GM19463 (cell line): ENCODE results near the gene DNAH8.

Experiments
- ATAC-seq: cut with Tn5 transposase; IDR thresholded peaks from one replicate; pipeline ENCODE4 v1.9.1; 2021; ENCODE audit warnings: mild to moderate bottlenecking, moderate library complexity; ENCODE audit not compliant: unreplicated experiment

Gene DNAH8

DNA sequence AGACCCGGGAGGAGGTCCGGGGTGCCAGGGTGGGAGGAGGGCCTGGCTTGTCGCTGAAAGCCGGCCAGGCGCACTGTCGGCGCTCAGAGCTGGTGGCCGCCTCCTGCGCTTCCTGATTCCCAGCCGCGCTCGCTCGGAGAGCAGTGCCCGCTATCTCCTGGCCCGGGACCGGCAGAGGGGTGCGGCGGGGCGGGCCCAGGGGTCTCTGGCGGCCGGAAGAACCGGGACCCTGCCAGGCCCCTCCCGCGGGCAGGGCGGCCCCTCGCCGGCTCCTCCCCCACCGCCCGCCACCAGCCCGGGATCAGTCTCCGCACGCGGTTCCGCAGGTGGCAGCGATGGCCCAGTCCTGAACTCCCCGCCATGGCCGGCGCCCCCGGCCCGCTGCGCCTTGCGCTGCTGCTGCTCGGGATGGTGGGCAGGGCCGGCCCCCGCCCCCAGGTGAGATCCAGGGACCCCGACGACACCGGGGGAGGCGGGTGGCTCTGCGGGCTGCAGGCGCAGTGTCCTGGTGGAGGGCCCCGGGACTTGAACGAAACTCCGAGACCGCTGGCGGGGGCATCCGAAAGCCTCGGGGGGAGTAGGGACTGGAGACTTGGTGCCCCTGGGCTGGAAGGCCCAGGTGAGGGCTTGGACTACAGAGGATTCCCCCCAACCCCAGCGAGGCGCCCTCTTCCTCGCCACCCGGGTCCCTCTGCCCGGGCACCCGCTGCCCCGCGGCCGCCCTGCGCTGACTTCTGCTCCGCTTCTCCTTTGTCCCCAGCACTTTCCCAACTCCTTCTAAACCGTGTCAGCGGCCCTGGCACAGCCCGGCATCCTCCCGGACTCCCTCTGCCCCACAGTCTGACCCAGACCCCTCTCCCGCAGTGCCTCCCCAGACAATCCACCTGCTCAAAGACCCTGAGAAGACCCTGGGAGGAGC lies 333.6 kb downstream of the DNAH8 start, which contains the start of gene GLP1R:
Gene GLP1R (plus strand): TSS at position 301 of the 919 bp plus-strand sequence. CDS start 60 bp downstream, at position 361.
- ATAC-seq, result no peak

DNA sequence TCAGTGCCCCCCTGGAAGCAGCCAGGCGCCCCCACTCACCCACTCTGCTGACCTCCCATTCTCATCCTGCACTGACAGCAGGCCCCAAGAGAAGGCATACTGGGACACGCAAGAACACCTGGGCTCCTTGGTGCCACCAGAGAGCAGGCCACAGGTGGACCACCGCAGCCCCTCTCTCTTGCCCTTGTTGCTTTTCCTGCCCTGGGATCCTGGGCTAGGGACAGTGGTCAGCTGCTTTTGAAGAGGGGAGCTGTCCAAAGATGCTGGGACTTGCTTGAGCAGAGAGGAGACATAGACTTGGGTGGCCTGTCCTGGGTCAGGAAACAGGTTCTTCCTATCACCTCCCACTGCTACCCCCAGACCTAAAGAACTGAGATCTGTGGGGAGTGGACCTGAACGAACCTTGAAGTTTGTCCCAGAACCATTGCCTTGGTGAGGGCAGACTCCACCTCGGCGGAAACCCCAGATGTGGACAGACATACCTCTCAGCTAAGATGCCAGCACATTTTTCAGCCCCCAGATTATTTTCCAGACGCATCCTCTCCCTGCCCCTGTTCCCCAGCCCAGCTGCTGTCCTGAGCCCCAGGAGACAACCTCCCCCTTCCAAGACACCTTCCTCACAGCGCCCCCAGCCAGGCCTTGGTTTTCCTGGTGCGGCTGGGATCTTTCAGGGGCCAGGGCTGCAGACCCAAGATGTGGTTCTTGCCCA lies 334.6 kb downstream of the DNAH8 start:
- no peak for ATAC-seq

DNA sequence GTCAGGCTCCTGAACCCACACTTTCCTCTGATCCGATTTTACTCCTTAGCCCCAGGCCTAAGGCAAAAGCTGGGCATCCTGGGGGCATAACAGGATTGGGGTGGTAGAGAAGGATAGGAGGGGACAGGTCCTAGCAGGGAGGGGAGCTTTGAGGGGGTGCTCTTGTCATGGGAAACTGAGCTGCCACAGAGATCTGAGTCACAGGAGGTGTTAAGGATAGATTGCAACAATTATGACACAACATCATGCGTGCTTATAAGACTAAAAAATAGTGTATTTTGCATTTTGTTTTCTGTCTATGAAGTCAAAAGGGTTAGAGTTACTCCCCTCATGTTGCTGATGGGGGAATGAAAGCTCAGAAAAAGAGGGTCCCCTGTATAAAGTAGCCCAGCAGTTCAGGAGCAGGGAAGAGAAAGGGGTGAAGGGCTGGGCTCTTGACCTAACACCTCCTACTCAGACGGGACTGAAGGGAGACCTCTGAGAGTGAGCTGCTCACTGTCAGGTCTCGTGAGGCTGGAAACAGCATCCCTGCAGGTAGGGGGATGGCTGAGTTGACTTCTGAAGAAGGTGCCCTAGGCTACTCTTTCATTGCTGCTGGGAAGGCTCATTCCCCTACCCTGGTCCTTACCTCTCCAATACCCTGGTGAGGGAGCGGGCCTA lies 335.5 kb downstream of the DNAH8 start:
- no peak for ATAC-seq

DNA sequence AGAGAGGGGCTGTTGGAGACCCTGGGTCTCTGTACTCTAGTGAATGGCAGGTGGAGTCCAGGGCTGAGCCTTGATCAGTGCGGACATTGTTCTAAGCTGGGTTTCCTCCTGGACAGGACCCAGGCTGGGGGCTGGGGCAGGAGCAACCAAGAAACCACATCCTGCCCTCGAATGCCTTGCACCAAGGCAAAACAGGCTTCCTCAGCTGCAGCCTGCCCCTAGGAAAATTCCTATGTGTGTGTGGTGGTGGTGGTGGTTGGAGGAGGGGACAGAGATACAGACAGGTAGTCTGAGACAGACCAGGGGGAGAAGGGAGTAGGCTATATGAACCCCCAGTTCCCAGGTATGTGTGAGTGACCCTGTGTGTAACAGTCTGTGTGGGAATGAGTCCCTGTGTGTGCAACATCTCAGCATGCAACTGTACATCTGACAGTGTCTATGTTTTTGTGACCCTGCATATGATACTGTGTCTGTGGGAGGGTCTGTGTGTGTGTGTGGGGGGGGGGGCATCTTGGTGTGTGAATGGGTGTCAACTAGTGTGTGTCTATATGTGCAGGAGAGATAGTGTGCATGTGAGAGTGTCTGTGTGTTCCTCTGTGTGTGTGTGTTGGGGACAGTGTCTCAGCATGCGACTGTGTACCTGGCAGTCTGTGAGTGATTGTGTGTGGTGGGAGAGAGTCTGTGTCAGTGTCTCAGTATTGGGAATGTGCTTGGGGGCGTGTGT lies 336.4 kb downstream of the DNAH8 start:
- ATAC-seq, result no peak

DNA sequence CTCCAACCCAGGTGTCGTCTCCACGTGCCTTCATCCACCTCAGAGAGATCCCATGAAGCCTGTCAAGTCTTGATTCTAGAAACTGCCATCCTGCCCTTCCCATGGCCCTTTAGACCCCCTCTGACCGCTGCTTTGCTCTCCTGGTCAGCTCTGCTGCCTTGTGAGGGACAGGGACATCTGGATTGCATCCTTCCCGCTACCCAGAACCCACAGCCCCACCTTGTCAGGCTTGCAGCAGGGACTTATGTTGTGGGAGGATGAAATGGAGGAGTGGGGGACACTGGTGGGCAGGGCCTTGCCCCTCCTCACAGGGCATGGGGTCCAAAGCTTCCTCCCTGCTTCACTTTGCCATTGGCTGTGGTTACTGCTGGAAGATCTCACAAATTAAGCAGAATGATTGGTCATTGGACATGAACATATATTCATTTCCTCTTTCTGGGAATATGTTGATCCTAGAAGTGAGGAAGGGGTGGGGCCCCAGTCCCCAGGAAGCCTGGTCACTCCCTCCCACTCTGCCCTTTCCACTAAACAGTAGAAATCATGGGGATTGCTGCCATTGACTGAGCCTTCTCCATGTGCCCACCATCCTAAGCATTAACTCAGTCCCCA lies 338.0 kb downstream of the DNAH8 start:
- no peak for ATAC-seq

DNA sequence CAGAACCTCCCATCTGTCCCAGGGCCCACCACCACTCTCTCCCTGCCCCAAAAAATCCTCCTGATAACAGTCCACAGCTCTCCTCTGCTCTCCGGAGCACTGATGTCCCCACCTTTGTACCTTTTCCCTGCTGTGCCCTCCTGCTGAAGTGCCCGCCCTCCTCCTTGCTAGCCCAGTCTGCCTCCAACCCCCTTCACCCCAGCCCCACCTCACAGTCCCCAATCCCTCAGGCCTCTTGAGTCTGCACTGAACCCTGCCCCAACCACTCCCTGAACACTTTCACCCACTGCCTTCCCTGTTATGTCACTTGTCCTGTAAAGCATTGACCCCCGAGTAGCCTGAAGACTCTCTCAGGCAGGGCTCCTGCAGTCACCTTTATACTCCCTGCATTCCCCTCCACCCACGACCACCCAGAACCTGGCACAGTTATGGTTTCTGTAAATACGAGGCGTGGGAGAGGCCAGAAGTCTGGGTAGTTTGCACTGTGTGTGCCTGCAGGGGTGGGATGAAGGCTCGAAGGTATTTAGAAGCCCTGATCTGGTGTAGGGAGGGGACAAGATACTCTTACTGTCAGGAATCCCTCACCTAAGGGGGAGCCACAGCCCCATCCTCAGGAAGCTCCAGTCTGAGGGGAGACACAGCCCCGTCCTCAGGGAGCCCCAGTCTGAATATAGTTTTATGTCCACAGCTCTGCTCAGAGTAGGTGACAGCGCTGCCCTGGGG lies 338.9 kb downstream of the DNAH8 start:
- no peak for ATAC-seq

DNA sequence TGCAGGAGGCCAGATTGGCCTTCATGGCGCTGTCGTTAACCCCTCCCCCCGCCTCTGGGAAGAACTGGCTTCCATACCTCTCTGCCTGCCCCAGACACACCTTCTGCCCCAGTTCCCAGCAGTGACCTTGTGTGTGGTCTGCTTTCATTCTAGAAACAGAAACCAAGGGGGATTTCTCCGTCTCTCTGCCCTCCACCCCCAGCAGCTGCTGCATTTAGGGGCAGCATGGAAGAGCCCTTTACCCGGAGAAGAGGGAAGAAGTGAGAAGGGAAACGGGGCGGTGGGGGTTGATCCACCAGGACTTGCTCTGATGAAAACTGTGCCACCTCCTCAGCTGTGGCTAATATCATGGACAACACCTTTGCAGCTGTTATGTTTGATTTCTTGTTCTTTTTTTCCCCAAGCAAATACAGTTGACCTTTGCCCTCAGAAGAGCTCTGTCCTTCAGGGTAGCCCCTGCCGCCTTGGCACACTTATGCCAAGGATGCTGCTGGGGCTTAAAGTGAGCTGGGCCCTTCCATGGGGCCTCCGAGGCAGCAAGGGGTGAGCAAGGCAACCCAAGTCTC lies 339.5 kb downstream of the DNAH8 start:
- ATAC-seq, result no peak

DNA sequence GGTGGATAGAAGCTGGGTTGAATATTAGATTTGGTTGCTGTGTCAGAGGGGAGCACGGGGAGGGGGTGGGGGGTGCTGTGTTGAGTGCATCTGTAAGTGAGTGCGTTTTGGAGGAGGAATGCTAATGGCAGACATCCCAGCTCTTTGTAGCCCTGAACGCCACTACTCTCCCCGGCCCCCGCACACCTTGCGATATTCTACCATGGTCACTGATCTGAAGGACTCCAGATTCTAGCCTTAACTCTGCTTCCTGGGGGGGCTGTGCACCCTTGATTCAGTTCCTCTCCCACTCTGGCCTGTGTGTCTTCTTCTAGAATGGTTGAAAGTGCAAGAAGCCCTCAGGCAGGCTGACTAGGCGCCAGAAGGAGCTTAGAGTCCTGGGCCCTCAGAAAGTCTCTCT lies 340.6 kb downstream of the DNAH8 start:
- no peak for ATAC-seq

DNA sequence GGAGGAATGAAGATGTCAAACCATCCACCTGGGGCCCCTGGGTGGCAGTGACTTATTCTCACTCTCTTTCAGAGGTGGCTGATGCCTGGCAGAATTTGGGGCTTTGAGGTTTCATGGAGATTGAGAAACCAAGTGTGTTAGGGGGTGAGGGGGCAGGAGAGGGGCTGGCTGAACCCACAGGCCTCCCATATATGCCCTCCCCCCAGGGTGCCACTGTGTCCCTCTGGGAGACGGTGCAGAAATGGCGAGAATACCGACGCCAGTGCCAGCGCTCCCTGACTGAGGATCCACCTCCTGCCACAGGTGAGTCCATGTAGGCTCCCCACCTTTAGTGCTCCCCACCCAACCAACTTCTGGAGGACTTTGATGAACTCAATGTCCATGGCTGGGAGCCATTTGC lies 341.1 kb downstream of the DNAH8 start:
- ATAC-seq, result no peak

DNA sequence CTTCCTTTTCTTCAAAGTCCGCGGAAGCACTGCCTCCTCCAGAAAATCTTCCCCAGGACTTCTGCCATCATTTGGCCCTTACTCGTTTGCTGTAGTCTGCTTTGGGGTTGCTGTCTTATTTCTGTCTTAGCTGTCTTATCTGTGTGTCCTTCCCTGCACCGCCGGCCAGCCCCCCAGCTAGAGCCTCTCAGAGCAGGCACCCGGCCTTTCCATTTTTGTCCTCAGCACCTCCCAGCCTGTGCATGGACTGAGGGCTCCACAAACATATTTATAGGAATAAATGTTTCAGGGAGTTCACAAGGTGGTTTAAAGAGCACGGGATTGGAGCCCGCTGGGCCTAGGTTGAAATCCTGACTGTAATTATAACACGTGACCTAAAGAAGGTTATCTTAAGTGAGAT lies 341.6 kb downstream of the DNAH8 start:
- ATAC-seq, result no peak

DNA sequence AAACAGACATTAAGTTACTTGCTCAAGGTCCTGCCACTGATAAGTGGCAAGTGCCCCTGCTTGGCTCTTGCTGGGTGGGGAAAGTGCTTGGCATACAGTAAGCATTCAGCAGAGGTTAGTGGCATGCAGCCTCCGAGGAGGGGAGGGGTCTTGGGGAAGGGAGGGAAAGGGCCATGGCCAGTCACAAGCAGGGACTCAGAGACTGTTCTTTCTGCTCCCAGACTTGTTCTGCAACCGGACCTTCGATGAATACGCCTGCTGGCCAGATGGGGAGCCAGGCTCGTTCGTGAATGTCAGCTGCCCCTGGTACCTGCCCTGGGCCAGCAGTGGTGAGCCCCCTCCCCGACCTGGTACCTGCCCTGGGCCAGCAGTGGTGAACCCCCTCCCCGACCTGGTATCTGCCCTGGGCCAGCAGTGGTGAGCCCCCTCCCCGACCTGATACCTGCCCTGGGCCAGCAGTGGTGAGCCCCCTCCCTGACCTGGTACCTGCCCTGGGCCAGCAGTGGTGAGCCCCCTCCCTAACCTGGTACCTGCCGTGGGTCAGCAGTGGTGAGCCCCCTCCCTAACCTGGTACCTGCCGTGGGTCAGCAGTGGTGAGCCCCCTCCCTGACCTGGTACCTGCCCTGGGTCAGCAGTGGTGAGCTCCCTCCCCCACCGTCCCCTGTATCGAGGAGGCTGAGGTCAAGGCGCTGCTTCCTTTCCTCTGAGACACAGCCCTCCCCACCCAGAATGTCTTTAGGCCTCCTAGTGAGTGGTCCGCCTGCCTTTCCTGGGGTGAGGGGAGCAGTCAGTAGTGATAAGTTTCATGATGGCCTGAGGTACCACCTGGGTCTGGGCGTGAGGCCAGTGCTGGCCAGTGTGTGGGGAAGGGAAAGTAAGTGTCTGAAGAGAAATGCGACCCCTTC lies 342.4 kb downstream of the DNAH8 start:
- ATAC-seq, result no peak

DNA sequence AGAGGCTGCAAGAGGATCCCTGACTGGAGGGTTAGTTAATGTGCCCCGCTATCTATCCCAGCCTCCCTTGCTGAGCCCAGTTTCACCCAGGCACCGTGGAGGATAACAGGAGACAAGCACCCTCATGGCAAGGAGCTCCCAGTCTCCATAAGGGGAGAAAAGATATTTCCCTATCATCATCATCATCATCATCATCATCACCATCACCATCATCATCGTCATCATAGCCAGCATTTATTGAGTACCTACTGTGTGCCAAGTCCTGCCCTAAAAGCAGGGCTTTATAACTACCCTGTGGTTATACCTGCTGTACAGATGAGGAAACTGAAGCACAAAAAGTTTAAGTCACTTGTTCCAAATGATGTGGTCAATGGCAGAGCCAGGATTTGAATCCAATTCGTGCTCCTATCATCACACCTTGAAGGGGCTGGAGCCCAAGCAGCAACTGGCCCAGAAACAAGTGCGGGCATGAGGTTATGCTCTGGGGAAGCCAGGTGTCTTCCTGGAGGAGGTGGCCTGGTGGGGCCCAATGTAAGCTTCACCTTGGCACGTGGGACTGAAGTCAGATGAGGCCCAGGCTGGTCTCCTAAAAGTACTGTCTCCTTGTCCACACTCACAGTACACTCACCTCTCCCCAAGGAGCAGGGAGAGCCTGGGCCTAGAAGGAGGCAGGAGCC lies 343.5 kb downstream of the DNAH8 start:
- no peak for ATAC-seq

DNA sequence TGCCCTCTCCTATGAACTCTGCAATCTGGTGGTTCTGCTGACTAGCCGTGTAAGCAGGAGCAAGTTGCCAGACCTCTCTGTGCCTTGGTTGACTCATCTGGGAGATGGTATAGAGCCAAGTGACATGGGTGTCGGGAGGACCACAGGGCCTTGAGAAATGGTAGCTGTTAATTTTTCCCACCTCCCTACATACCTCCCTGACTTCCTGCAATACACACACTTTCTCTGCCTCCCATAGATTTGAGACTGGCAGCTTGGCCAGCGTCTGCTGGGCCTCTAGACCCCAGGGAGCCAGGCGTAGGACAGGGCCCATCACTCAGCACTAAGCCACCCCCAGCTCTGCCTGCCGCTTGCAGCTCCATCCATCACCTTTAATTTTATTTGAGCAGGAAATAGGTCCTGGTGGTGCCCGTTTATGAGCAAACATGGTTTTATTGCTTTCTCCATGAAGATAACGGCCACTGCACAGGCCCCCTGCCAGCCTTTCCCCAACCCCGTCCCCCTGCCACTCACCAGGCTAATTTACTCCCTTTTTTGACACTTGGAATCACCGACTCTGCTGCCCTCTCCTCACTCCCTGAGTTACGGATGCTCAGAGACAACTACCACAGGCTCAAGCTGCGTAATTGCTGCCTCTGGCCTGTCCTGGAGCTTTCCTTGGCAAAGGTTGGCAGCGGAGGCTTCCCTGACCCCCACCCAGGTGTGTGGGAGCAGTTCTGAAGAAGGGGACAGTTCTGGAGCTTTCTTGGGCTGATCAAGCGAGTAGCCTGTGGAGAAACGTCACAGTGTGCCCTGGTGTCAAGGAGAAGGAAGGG lies 344.6 kb downstream of the DNAH8 start:
- no peak for ATAC-seq

DNA sequence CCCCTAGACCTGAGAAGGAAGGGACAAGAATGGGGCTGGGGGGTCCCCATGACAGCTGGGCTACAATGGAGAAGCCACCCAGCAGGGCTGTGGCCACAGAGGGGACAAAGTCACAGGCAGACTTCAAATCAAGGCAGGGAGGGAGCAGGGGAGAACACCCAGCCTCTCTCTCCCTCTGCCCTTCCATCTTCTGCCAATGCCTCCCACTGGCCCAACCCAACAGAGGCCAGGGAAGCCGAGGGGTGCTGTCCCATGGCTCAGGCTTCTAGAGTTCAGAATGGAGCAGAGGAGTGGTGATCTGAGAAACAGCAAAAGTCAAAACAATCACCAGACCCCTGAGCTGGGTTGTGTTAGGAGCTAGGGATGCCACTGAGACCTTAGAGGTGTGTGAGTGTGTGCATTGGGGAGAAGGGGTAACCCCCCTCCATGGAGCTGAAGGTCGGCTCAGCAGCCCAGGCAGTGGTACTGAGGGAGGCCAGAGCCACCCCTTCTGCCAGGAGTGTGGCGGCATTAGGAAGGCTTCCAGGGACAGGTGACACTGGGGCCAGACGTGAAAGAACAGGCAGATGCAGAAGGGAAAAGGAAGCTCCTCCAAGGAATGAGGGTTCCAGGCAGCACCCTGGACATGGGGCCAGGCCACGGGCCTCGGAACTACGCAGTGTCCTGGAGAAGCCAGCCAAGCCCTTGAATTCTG lies 345.5 kb downstream of the DNAH8 start:
- ATAC-seq, result no peak

DNA sequence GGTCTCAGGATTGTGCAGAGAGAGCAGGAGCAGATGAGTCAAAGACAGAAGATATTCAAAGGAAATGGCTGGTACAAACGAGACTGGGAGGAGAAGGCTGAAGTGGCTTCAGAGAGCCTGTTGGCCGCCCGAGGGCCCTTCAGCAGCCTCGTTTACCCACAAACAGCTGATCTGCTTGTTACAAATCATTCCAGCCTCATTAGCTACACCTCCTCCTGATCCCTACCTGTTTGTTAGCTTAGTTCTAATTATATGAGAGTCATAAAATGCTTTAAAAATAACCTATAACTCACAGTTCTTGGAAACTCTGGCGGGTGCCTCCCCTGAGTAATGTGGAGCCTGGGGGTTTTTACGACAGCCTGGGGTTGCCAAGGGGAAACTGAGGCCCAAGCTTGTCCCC lies 346.1 kb downstream of the DNAH8 start:
- ATAC-seq, result no peak

DNA sequence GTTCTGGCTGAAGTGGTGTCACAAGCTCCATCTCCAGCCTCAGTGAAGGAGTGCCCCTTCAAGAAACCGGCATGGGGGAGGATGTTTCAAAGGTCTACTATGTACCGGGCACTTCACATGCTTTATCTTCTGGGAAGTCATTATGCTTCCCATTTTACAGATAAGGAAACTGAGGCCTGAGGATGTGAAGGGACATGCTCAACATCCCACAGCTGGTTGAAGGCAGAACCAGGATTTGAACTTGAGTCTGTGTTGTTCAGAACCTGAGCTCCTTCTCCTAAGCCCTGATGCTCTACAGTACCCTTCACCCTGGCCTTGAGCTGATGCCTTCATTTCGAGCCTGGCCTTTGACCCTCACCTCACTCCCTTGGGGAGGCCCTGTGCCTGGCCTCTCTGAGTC lies 346.5 kb downstream of the DNAH8 start:
- ATAC-seq, result no peak
